ENCODE results near the gene TNFSF11. TPM values are rescaled to one million over a fixed set of nuclear protein-coding genes. Genes with fewer than 3 reads are reported as not detected.
A peak's percentile ranks its signal among the peaks of the same experiment; 100 is the strongest.

The TNFSF11 gene
- total RNA-seq, 4 donors from 2014 or later: 0.83 TPM; not detected in 3

DNA sequence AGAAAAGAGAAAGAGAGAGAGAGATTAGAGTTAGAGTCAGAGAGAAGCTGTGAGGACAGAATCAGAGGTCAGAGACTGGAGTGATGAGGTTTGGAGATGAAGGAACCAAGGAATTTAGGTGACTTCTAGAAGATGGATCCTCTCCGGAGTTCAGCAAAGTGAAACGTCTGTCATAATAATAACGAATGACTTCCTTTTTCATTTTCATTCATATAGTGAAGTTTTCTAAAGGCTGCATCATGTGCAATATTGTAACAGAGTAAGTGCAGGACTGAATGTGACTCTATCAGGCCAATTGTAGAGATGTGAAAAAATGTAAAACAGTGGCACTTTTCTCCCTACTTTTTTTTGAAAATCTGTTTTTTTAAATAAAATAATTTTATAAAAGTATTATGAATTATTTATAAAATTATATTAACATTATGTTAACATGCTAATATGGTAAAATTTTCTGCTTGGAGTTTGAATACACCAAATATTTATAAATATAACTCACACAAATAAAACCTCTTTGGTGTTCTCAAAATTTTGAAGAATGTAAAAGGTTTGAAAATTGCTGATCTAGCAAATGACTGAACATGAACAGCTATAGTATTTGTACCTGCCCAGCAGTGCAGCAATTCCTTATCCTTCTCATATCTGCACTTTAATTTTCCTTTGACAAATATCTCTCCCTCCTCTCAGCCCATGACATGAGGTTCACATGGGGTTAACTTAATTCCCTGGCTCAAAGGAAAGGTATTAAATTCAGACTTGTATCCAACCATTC lies 4.2 kb upstream of the TNFSF11 start:
- H3K4me3 ChIP-seq: no peak overlapping the region
- no peaks in the 10 kb centered on the region for H3K36me3 ChIP-seq
- intact Hi-C loops (cut with DNase I; ENCODE audit: low total_unique reads) (no loop called here), in situ Hi-C loops (cut with MboI; ENCODE audit: low sequenced_read_pairs in 4 of 4) (no loop called here)
- ATAC-seq (no peak), DNase-seq (no peak)
- H3K27me3 ChIP-seq: peaks cover 11 to 19% (median 13%) of the 10 kb centered on the region in 3 donors
- no peak overlapping the region for H3K27ac ChIP-seq
- no peak for TF ChIP-seq POLR2A (IDR thresholded peaks at IDR 0.05)
- TF ChIP-seq, protein P1, sequence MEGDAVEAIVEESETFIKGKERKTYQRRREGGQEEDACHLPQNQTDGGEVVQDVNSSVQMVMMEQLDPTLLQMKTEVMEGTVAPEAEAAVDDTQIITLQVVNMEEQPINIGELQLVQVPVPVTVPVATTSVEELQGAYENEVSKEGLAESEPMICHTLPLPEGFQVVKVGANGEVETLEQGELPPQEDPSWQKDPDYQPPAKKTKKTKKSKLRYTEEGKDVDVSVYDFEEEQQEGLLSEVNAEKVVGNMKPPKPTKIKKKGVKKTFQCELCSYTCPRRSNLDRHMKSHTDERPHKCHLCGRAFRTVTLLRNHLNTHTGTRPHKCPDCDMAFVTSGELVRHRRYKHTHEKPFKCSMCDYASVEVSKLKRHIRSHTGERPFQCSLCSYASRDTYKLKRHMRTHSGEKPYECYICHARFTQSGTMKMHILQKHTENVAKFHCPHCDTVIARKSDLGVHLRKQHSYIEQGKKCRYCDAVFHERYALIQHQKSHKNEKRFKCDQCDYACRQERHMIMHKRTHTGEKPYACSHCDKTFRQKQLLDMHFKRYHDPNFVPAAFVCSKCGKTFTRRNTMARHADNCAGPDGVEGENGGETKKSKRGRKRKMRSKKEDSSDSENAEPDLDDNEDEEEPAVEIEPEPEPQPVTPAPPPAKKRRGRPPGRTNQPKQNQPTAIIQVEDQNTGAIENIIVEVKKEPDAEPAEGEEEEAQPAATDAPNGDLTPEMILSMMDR (IDR thresholded peaks at IDR 0.05 in 4 of 5, conservative IDR thresholded peaks at IDR 0.05 in 1 of 5): no peak
- no peaks in the 10 kb centered on the region for H3K9me3 ChIP-seq
- H3K4me1 ChIP-seq: peaks cover 0 to 3% of the 10 kb centered on the region in 2 donors

DNA sequence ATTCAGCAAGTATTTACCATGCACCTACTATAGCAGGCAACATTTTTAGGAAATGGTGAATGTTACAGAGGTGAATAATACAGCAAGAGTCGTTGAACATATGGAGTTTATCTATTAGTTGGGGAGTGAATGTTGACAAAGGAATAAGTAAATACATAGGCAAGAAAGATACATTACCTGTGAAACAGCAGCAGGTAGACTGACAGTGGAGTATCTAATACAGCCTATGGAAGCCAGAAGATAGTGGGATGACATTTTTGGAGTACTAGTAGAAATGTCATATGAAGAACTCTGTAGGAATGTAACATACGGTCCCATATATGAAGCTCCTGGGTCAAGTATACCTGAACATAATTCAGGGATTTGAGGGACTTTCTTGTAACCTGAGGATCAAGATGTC lies 2.1 kb upstream of the TNFSF11 start:
- in situ Hi-C loops (cut with MboI; ENCODE audit: low sequenced_read_pairs in 4 of 4): no loop called here
- TF ChIP-seq POLR2A (IDR thresholded peaks at IDR 0.05): no peak
- TF ChIP-seq, protein P1 (IDR thresholded peaks at IDR 0.05 in 4 of 5, conservative IDR thresholded peaks at IDR 0.05 in 1 of 5): no peak

DNA sequence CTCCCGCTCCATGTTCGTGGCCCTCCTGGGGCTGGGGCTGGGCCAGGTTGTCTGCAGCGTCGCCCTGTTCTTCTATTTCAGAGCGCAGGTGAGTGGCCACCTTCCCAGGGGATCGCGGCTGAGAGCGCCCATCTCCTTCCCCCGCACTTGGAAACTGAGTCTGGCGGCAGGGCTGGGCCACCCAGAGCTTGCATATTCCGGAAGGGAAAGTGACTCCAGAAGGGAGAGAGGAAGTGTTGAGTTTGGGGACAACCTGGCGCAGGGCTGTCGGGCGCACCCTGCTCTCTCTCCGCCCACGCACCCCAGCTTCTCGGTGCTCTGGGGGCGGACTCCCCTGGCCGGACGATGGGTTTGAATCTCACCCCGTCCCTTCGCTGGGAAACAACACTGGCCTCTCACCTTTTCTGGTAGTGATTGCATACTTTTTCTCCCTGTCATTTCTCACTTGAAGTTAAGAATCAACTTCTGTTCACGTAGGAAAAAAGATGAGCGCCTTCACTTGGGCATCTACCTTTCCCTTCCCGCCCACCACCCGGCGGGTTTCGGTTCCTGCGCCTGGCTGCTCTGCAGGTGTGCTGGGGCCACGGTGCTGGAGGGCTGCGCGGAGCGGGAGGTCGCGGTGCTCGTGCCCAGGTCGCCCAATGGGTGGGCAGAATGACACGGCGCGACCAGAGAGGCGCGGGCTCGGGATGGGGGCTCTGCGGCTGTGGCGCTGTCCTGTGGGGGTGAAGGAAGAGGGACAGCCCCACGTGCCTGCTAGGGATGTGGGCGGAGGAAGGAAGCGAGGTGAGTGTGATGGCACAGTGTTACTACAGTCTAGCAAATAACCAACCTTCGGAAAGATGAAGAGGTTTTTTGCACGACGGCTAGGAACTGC lies 721 bp downstream of the TNFSF11 start:
- ATAC-seq (no peak), DNase-seq (no peak)
- TF ChIP-seq POLR2A (IDR thresholded peaks at IDR 0.05): no peak
- TF ChIP-seq, protein P1 (IDR thresholded peaks at IDR 0.05 in 4 of 5, conservative IDR thresholded peaks at IDR 0.05 in 1 of 5): no peak
- peak overlapping the region in 2 of 4 donors; percentile 5 to 13 for H3K4me3 ChIP-seq
- intact Hi-C loops (cut with DNase I; ENCODE audit: low total_unique reads): no loop called here
- H3K27me3 ChIP-seq: peaks cover 20 to 38% (median 37%) of the 10 kb centered on the region in 3 donors
- H3K4me1 ChIP-seq: peaks cover 0 to 5% of the 10 kb centered on the region in 2 donors
- no peaks in the 10 kb centered on the region for H3K9me3 ChIP-seq
- H3K27ac ChIP-seq: no peak overlapping the region
- in situ Hi-C loops (cut with MboI; ENCODE audit: low sequenced_read_pairs in 4 of 4): loop anchor here (25.0 kb wide), 2 partner anchors 1238 to 1288 kb away; no protein-coding TSS in a partner anchor
- H3K36me3 ChIP-seq: no peaks in the 10 kb centered on the region

More for the DNA sequence above, 2.1 kb upstream of the TNFSF11 start:
- no peak for ATAC-seq
- no peak overlapping the region for H3K27ac ChIP-seq
- H3K4me3 ChIP-seq: no peak overlapping the region
- no peaks in the 10 kb centered on the region for H3K9me3 ChIP-seq
- peaks cover 0 to 5% of the 10 kb centered on the region in 2 donors for H3K4me1 ChIP-seq
- no peaks in the 10 kb centered on the region for H3K36me3 ChIP-seq
- intact Hi-C loops (cut with DNase I; ENCODE audit: low total_unique reads): no loop called here
- peaks cover 20 to 35% (median 27%) of the 10 kb centered on the region in 3 donors for H3K27me3 ChIP-seq
- DNase-seq: no peak

DNA sequence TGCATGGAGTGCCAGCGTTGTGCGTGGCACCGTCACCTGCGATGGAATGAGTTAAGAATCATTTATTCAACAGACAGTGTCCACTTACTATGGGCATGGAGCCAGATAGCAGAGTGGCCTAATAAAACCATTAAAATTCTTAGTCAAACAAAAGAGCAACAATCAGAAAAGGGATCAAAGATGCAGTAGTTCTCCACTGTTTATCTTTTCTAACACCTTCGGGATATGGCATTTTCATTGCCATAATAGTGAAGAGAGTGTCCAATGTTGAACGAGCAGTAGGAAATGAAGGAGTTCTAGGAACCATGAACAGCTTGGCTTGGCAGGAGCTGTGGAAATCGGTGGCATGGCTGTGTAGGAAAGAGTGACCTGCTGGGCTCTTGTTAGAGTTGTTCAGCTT lies 2.0 kb downstream of the TNFSF11 start:
- ATAC-seq (no peak), DNase-seq (no peak)
- in situ Hi-C loops (cut with MboI; ENCODE audit: low sequenced_read_pairs in 4 of 4): loop anchor here (25.0 kb wide), 2 partner anchors 1236 to 1286 kb away; no protein-coding TSS in a partner anchor
- H3K9me3 ChIP-seq: no peaks in the 10 kb centered on the region
- TF ChIP-seq, protein P1 (IDR thresholded peaks at IDR 0.05 in 4 of 5, conservative IDR thresholded peaks at IDR 0.05 in 1 of 5): no peak
- no peak for TF ChIP-seq POLR2A (IDR thresholded peaks at IDR 0.05)
- intact Hi-C loops (cut with DNase I; ENCODE audit: low total_unique reads): no loop called here
- H3K36me3 ChIP-seq: no peaks in the 10 kb centered on the region
- H3K4me1 ChIP-seq: peaks cover 0 to 5% of the 10 kb centered on the region in 2 donors
- H3K27ac ChIP-seq: no peak overlapping the region
- H3K4me3 ChIP-seq: no peak overlapping the region
- H3K27me3 ChIP-seq: peaks cover 20 to 38% (median 37%) of the 10 kb centered on the region in 3 donors
